HepG2 (cell line): Measurements from ENCODE around the gene CTF1. TPM values are rescaled to one million over a fixed set of nuclear protein-coding genes. Genes with fewer than 3 reads are reported as not detected.

Source experiments
- ATAC-seq: fragments of 200-7000 bp; cut with Tn5 transposase; 3 replicates; pipeline ENCODE4 v1.9.1; 2020; ENCODE audit warnings: mild to moderate bottlenecking, moderate library complexity
- BruUV-seq: library from RNA; stranded (reverse); fragments of 400-500 nt; replicated peaks from 2 replicates; lab custom pipeline; 2021; lab: Mats Ljungman, UMichigan
- CTCF ChIA-PET: fragments of 300-600 bp; formaldehyde crosslinking; extraction: SDS; loops from one replicate; lab custom pipeline; 2021; ENCODE audit warnings: low total read pairs, inconsistent platforms, low intra/inter-chr PET ratio; lab: Yijun Ruan, JAX
- POLR2A ChIA-PET: fragments of 350-600 bp; sonication (Branson Sonifier 250); formaldehyde crosslinking; loops from one replicate; lab custom pipeline; 2020; ENCODE audit warnings: antibody characterized with exemption, inconsistent platforms; lab: Yijun Ruan, JAX
- DNase-seq: peaks from one replicate; pipeline ENCODE4 v3.0.0-alpha.2; 2015; ENCODE audit warnings: low spot score
- FAIRE-seq: peaks from 3 replicates; lab custom pipeline; 2011; peaks lifted over from hg19 to GRCh38; lab: Jason Lieb, UNC
- H2AFZ ChIP-seq: one replicate; pipeline ENCODE4 v1.6.1; 2011; ENCODE audit warnings: low read length, inconsistent platforms
- H3K27ac ChIP-seq: fragments of 300-600 bp; 3 replicates; pipeline ENCODE4 v1.8.0; 2011; ENCODE audit warnings: mixed run types, mild to moderate bottlenecking, mixed read lengths, low read length, inconsistent platforms; ENCODE audit not compliant: insufficient read depth; ENCODE audit errors: extremely low read length
- H3K27me3 ChIP-seq, 2 experiments: fragments of 200-600 bp in 1 of 2; 2 replicates in 1 of 2; 3 replicates in 1 of 2; pipeline versions ENCODE4 v1.6.0 to v1.8.0; 2011; ENCODE audit warnings: low read length in 2 of 2, mild to moderate bottlenecking in 2 of 2, moderate library complexity in 2 of 2, inconsistent platforms in 1 of 2; ENCODE audit not compliant: insufficient read depth in 2 of 2, control insufficient read depth in 1 of 2
- H3K36me3 ChIP-seq, 2 experiments: fragments of 200-600 bp in 1 of 2; replicated peaks in 1 of 2; 2 replicates in 1 of 2; 3 replicates in 1 of 2; pipeline versions ENCODE4 v1.5.1 to v1.8.0; 2011; ENCODE audit warnings: low read length in 2 of 2, inconsistent platforms in 1 of 2; ENCODE audit not compliant: insufficient read depth in 2 of 2, control insufficient read depth in 1 of 2
- H3K4me1 ChIP-seq: 2 replicates; pipeline ENCODE4 v1.5.1; 2012; ENCODE audit warnings: low read length, inconsistent platforms; ENCODE audit not compliant: insufficient read depth
- H3K4me2 ChIP-seq: 2 replicates; pipeline ENCODE4 v1.6.0; 2011; ENCODE audit warnings: low read depth, low read length, inconsistent platforms
- H3K4me3 ChIP-seq, 3 experiments: fragments of 200-600 bp in 1 of 3; sonication (generic), shearing (Covaris generic) in 1 of 3; replicated peaks in 1 of 3; 2 replicates each; pipeline ENCODE4 v1.5.1; 2011 to 2016; ENCODE audit warnings: low read length in 3 of 3, inconsistent platforms in 2 of 3, low read depth in 2 of 3, mild to moderate bottlenecking in 2 of 3, control low read depth in 1 of 3, mixed read lengths in 1 of 3; ENCODE audit not compliant: insufficient read depth in 1 of 3
- H3K79me2 ChIP-seq: one replicate; pipeline ENCODE4 v1.6.1; 2011; ENCODE audit warnings: low read length, inconsistent platforms; ENCODE audit not compliant: insufficient read depth
- H3K9ac ChIP-seq: 2 replicates; pipeline ENCODE4 v1.6.0; 2011; ENCODE audit warnings: mild to moderate bottlenecking, low read depth, low read length, inconsistent platforms; ENCODE audit not compliant: insufficient read depth
- H3K9me3 ChIP-seq: 2 replicates; pipeline ENCODE4 v1.5.1; 2012; ENCODE audit warnings: mild to moderate bottlenecking, low read length
- H4K20me1 ChIP-seq: 2 replicates; pipeline ENCODE4 v1.6.0; 2011; ENCODE audit warnings: inconsistent platforms, mild to moderate bottlenecking, low read length, moderate library complexity; ENCODE audit not compliant: insufficient read depth
- NR1H2 ChIP-seq: sonication (generic); formaldehyde crosslinking; IDR thresholded peaks from 2 replicates; pipeline ENCODE4 v1.8.1; 2022; ENCODE audit warnings: low read depth, missing genetic modification reagents, borderline replicate concordance
- PRDM4 ChIP-seq: sonication (generic); formaldehyde crosslinking; IDR thresholded peaks from 2 replicates; pipeline ENCODE4 v1.9.0; 2021; ENCODE audit warnings: missing genetic modification reagents, borderline replicate concordance
- ZNF687 ChIP-seq: sonication (generic); formaldehyde crosslinking; IDR thresholded peaks from 2 replicates; pipeline ENCODE4 v1.5.1; 2020; ENCODE audit warnings: mild to moderate bottlenecking, missing genetic modification reagents, moderate library complexity
- ZNF737 ChIP-seq: sonication (generic); formaldehyde crosslinking; IDR thresholded peaks from 2 replicates; pipeline ENCODE4 v1.5.0; 2020; ENCODE audit warnings: missing genetic modification reagents, mild to moderate bottlenecking, borderline replicate concordance
- WGBS: methylation state at CpG from one replicate; pipeline ENCODE4 v1.1.6; 2017; ENCODE audit warnings: low lambda C conversion rate; 5-methylcytosine and 5-hydroxymethylcytosine counted together
- in situ Hi-C: cut with HindIII; loops from 2 replicates; pipeline ENCODE4 v1.10.0; 2017; ENCODE audit warnings: low pct_unique_long_range_greater_than_20kb; ENCODE audit not compliant: extremely low pct_ligation_motif_present
- intact Hi-C: fragments of 100-400 bp; cut with micrococcal nuclease; formaldehyde crosslinking; loops from one replicate; pipeline ENCODE4 v1.10.0; 2022; ENCODE audit not compliant: unreplicated experiment
- polyA plus RNA-seq, 8 experiments: library from polyadenylated mRNA; depleted of rRNA in 3 of 8; stranded (reverse) in 7 of 8; unstranded in 1 of 8; fragments of >200 nt; fragmentation: Illumina TruSeq in 4 of 8; extraction: Trizol in 4 of 8; gene quantifications; 2 replicates each; pipeline versions ENCODE4 v1.2.1 to v1.2.3, GENCODE V29; 2011 to 2016; ENCODE audit warnings: low read depth in 4 of 8, missing spikeins in 1 of 8, mixed read lengths in 1 of 8; ENCODE audit not compliant: insufficient read depth in 1 of 8
- total RNA-seq, 5 experiments: library from RNA; depleted of rRNA; stranded (reverse); fragments of >200 nt; fragmentation: Illumina TruSeq; extraction: Trizol; gene quantifications; 2 replicates each; pipeline ENCODE4 v1.2.3, GENCODE V29; 2016; ENCODE audit warnings: low read depth in 1 of 5
- TF ChIP-seq, protein P1 (sequence below): sonication (generic); formaldehyde crosslinking; conservative IDR thresholded peaks from 2 replicates; pipeline ENCODE4 v1.4.0; 2020; ENCODE audit warnings: mild to moderate bottlenecking, missing genetic modification reagents, moderate library complexity

CTF1 gene
- total and polyA plus RNA-seq, 2 of the 13 experiments (the other 11 are each of a cell fraction or from before 2014, with no cell fraction given): 0.13 to 1.8 TPM

DNA sequence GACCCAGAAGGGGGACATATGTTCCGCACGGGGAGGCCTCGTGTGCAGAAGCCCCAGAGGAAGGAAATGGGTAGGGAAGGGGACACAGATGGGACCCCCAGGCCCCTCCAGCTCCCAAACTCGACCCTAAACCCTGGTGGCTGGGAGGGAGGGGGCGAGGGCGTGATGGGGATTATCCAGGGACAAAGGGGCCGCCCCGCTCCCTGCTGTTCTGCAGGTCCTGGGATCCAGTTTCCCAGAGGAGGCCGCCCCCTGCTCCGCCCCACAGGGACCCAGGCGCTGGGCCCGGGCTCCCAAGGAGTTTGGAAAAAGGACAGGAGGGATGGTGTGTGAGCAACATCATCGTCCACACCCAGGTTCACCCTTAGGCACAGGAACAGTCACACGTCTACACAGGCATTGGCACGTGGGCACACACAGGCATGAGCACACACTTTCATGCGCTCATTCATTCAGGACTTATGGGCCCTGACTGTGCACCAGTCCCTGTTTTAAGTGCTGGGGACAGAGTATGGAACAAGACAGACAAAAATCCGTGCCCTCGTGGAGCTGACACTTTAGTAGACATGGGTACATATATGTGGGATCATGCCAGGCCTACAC, 14.1 kb downstream of the CTF1 start:
- Histone ChIP-seq H3K9me3 (no peaks in the 10 kb centered on the region), H3K4me2 (no peak overlapping the region), H3K9ac (no peak overlapping the region), H3K36me3 (no peaks in the 10 kb centered on the region), H3K27ac (no peak overlapping the region), H3K4me3 (no peak overlapping the region), H2AFZ (no peak overlapping the region), H3K27me3 (peaks cover 2 to 19% of the 10 kb centered on the region in 2 experiments; a peak in 4 of 5 replicates), H4K20me1 (no peaks in the 10 kb centered on the region), H3K79me2 (no peaks in the 10 kb centered on the region), H3K4me1 (peaks cover 23% of the 10 kb centered on the region)
- POLR2A ChIA-PET: no interaction called here
- ATAC-seq (no peak), DNase-seq (no peak), FAIRE-seq (no peak)
- CTCF ChIA-PET: no interaction called here
- in situ Hi-C loops: no loop called here
- no TSS peak for BruUV-seq
- intact Hi-C loops: no loop called here
- TF ChIP-seq NR1H2 (no peak), ZNF687 (CRISPR knock-in tag) (peak; percentile 30), ZNF737 (no peak), PRDM4 (CRISPR knock-in tag) (no peak)
- TF ChIP-seq, protein P1, sequence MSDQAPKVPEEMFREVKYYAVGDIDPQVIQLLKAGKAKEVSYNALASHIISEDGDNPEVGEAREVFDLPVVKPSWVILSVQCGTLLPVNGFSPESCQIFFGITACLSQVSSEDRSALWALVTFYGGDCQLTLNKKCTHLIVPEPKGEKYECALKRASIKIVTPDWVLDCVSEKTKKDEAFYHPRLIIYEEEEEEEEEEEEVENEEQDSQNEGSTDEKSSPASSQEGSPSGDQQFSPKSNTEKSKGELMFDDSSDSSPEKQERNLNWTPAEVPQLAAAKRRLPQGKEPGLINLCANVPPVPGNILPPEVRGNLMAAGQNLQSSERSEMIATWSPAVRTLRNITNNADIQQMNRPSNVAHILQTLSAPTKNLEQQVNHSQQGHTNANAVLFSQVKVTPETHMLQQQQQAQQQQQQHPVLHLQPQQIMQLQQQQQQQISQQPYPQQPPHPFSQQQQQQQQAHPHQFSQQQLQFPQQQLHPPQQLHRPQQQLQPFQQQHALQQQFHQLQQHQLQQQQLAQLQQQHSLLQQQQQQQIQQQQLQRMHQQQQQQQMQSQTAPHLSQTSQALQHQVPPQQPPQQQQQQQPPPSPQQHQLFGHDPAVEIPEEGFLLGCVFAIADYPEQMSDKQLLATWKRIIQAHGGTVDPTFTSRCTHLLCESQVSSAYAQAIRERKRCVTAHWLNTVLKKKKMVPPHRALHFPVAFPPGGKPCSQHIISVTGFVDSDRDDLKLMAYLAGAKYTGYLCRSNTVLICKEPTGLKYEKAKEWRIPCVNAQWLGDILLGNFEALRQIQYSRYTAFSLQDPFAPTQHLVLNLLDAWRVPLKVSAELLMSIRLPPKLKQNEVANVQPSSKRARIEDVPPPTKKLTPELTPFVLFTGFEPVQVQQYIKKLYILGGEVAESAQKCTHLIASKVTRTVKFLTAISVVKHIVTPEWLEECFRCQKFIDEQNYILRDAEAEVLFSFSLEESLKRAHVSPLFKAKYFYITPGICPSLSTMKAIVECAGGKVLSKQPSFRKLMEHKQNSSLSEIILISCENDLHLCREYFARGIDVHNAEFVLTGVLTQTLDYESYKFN (CRISPR knock-in tag): no peak
- 20% methylated on average over 16 of the region's 18 CpGs for WGBS
